ENCODE measurements around the gene SLC35E4. TPM values are rescaled to one million over a fixed set of nuclear protein-coding genes. Genes with fewer than 3 reads are reported as not detected.

SLC35E4 gene
- total RNA-seq, 1 donor from 2014 or later, result 4.1 TPM

GRCh38 chr22:30695351-30695851 is 59.8 kb downstream of the SLC35E4 start:
- H3K4me3 Mint-ChIP-seq, result peak overlapping the region; percentile 69
- H3K27me3 Mint-ChIP-seq (ENCODE audit: low read depth), result peaks cover 8% of the 10 kb centered on the region
- TF ChIP-seq, protein P1, sequence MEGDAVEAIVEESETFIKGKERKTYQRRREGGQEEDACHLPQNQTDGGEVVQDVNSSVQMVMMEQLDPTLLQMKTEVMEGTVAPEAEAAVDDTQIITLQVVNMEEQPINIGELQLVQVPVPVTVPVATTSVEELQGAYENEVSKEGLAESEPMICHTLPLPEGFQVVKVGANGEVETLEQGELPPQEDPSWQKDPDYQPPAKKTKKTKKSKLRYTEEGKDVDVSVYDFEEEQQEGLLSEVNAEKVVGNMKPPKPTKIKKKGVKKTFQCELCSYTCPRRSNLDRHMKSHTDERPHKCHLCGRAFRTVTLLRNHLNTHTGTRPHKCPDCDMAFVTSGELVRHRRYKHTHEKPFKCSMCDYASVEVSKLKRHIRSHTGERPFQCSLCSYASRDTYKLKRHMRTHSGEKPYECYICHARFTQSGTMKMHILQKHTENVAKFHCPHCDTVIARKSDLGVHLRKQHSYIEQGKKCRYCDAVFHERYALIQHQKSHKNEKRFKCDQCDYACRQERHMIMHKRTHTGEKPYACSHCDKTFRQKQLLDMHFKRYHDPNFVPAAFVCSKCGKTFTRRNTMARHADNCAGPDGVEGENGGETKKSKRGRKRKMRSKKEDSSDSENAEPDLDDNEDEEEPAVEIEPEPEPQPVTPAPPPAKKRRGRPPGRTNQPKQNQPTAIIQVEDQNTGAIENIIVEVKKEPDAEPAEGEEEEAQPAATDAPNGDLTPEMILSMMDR (IDR thresholded peaks at IDR 0.05; ENCODE audit: unreplicated experiment), result no peak
- H3K36me3 Mint-ChIP-seq, result no peaks in the 10 kb centered on the region
- H3K27ac Mint-ChIP-seq, result peak overlapping the region; percentile 71
- no peaks in the 10 kb centered on the region for H3K9me3 Mint-ChIP-seq
- peaks cover 21% of the 10 kb centered on the region for H3K4me1 Mint-ChIP-seq
- DNase-seq (ENCODE audit: low spot score in 2 of 2, unreplicated experiment in 2 of 2), result no peak

DNA sequence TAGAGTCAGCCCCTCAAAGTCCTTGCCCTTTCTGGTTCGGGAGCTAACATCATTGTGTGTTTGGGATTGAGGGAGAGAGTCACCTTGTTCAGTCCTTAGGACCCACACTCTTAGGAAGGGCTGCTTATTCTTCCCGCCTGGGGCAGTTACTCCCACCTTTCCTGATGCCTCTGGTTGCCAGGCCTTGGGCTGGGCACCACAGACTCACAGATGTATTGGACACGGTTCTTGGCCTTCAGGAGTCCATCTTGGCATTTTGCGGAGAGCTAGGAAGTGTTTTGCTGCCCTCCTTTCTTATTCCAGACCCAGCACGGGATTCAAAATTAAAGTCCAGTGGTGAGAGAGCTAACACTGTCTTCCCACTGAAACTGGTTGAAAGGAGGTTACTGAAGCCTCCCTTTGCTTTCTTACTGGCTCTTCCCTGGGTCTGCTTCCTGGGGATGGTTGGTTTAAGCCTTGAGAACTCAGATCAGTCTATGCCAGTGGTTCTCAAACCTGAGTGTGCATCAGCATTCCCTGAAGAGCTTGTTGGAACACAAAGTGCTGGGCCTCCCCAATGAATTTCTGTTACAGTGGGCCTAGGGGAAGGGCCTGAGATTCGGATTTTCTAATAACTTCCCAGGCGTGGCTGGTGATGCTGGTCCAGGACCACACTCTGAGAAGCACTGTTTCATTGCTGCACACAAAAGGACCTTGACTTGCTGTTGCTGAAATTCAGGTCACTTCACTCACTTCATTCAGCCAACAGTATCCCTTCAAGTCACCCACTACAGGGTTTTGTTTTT is 60.5 kb downstream of the SLC35E4 start:
- peak overlapping the region; percentile 71 for H3K27ac Mint-ChIP-seq
- no peaks in the 10 kb centered on the region for H3K36me3 Mint-ChIP-seq
- H3K9me3 Mint-ChIP-seq, result no peaks in the 10 kb centered on the region

More for the DNA sequence above, 60.5 kb downstream of the SLC35E4 start:
- peaks cover 8% of the 10 kb centered on the region for H3K27me3 Mint-ChIP-seq (ENCODE audit: low read depth)
- TF ChIP-seq, protein P1 (IDR thresholded peaks at IDR 0.05; ENCODE audit: unreplicated experiment), result no peak
- peaks cover 21% of the 10 kb centered on the region for H3K4me1 Mint-ChIP-seq
- peak overlapping the region; percentile 69 for H3K4me3 Mint-ChIP-seq
- no peak for DNase-seq (ENCODE audit: low spot score in 2 of 2, unreplicated experiment in 2 of 2)

Other genes with a start within 250 kb of the SLC35E4 start
- gene RNF215, start 248.4 kb upstream of the SLC35E4 start, total RNA-seq, result 39.2 to 41.9 TPM (median 39.4 TPM) in 3 replicates
- gene SEC14L2, start 238.8 kb upstream of the SLC35E4 start, total RNA-seq, result 4.3 to 6.5 TPM (median 5.4 TPM) in 3 replicates
- gene MTFP1, start 210.0 kb upstream of the SLC35E4 start, total RNA-seq, result 5.9 to 8.2 TPM (median 7.3 TPM) in 3 replicates
- not detected in 3 replicates for gene SEC14L3, start 163.8 kb upstream of the SLC35E4 start, total RNA-seq
- 0.11 to 0.36 TPM (median 0.20 TPM) in 3 replicates for gene SEC14L4, start 130.1 kb upstream of the SLC35E4 start, total RNA-seq
- 2.0 to 2.3 TPM (median 2.1 TPM) in 3 replicates for gene SEC14L6, start 89.0 kb upstream of the SLC35E4 start, total RNA-seq
- gene GAL3ST1, start 61.1 kb upstream of the SLC35E4 start, total RNA-seq, result 0.36 to 0.81 TPM (median 0.40 TPM) in 3 replicates
- gene PES1, start 43.9 kb upstream of the SLC35E4 start, total RNA-seq, result 66.5 to 68.2 TPM (median 68.1 TPM) in 3 replicates
- 15.3 to 15.5 TPM (median 15.4 TPM) in 3 replicates for gene TCN2, start 28.6 kb upstream of the SLC35E4 start, total RNA-seq
- gene DUSP18, start 32.1 kb downstream of the SLC35E4 start, total RNA-seq, result 5.8 to 6.7 TPM (median 6.2 TPM) in 3 replicates
- 13.0 to 15.8 TPM (median 15.8 TPM) in 3 replicates for gene OSBP2, start 59.1 kb downstream of the SLC35E4 start, total RNA-seq